ENCODE results near the gene TF. TPM values are rescaled to one million over a fixed set of nuclear protein-coding genes. Genes with fewer than 3 reads are reported as not detected.

TF gene
- total RNA-seq, 4 donors from 2014 or later = 1.9 to 8.8 (median 3.9) TPM

DNA sequence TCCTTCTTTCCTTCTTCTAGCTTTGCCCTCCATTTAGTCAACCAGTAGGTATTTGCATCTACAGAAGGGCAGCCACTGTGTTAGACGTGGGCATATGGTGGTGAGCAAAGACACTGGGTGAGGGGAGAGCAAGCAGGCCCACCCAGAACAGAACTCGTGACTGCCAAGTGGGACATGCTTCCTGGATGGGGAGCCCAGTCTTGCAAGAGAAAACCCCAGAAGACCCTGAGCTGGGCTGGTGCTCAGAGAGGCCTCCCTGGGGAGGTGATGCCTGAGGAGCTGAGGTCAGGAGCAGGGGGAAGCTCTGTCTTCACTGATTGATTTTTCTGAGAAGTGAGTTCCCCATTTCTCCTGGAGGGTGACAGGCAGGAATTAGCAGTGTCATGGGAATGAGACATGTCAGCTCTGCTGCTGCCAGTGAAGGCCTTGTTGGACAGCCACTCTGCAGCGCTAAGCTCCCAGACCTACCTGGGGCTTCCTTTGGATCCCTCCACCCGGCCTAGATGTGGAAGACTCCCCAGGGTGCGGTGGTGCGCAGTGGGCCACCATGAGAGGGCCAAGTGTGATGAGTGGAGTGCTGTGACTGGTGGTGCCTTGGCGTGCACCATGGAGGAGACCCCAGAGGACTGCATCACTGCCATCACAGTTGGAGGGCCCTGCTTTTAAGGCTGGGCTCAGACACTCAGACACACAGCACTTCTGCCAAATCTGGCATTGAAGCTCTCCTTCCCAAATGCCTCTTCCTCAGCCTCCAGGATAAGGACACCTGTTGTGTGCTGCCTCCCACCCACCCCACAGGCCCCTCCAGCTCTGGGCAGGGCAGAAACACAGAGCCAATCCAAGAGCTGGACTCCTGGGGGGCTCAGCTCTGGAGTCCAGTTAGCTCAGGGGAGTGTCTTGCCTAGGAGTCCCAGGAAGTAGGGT, 44.5 kb upstream of the TF start:
- 85 to 94% methylated on average over 6 to 7 of the region's 7 CpGs for WGBS, 2 donors

GRCh38 chr3:133703915-133704314, 42.3 kb upstream of the TF start:
- TF ChIP-seq POLR2A (IDR thresholded peaks at IDR 0.05) (no peak), CTCF (IDR thresholded peaks at IDR 0.05) (no peak)
- H3K4me3 ChIP-seq (ENCODE audit: low read depth, poor library complexity, severe bottlenecking) = no peak overlapping the region
- intact Hi-C loops (cut with DNase I; ENCODE audit: low total_unique reads) = no loop called here
- DNase-seq (ENCODE audit: low spot score in 2 of 2) = no peak
- WGBS, 2 donors = 65 to 71% methylated on average over 1 of the region's 1 CpG

More for the DNA sequence above, 44.5 kb upstream of the TF start:
- intact Hi-C loops (cut with DNase I; ENCODE audit: low total_unique reads) = no loop called here
- TF ChIP-seq CTCF (IDR thresholded peaks at IDR 0.05) (no peak), POLR2A (IDR thresholded peaks at IDR 0.05) (no peak)
- DNase-seq (ENCODE audit: low spot score in 2 of 2) = no peak
- H3K4me3 ChIP-seq (ENCODE audit: low read depth, poor library complexity, severe bottlenecking) = no peak overlapping the region

DNA sequence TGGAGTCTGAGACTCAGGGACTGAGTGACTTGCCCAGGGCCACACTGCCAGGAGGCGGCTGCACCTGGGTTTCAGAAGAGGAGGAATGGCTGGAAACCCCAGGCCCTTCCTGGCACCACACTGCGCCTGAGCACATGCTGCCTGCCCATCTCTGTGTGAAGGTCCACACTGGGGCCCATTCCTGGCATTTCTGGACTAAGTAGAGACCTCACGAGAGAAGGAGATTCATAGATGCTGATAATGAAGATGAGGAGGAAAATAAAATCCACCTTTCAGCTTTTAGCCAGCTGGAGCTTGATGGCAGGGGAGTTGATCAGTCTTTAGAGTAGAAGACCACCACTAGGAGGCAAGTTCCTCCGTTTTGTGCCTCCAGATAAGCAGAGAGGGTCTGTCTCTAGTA, 40.2 kb upstream of the TF start:
- WGBS, 2 donors = 81 to 90% methylated on average over 4 of the region's 4 CpGs
- DNase-seq (ENCODE audit: low spot score in 2 of 2) = no peak
- TF ChIP-seq POLR2A (IDR thresholded peaks at IDR 0.05) = no peak
- no peak for TF ChIP-seq CTCF (IDR thresholded peaks at IDR 0.05)
- H3K4me3 ChIP-seq (ENCODE audit: low read depth, poor library complexity, severe bottlenecking) = no peak overlapping the region
- intact Hi-C loops (cut with DNase I; ENCODE audit: low total_unique reads) = no loop called here

DNA sequence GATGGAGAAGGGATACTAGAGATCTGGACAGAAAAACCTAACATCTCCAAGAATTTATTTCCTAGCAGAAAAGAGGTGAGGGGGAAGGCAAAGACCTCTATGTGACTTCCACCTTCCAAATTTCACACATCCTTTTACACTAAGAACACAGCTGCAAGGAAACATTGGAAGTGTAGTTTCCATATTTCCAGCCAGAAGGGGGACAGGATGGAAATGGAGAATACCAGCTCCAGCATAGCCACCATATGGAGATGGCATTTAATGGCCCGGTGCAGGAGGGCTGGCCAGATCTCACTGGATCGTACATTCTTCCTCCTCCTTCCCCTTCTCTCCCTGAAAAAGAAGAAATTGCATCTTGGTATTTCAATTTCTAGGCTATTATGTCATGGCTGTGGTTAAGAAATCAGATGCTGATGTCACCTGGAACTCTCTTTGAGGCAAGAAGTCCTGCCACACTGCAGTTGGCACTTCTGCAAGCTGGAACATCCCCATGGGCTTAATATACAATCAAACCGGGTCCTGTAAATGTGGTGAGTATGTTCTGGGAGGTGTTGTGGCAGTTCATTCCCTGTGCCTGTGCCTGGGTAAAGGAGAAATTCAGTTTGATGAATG, 36.9 kb upstream of the TF start:
- no peak overlapping the region for H3K4me3 ChIP-seq (ENCODE audit: low read depth, poor library complexity, severe bottlenecking)
- 67 to 88% methylated on average over 3 of the region's 3 CpGs for WGBS, 2 donors
- TF ChIP-seq CTCF (IDR thresholded peaks at IDR 0.05) (no peak), POLR2A (IDR thresholded peaks at IDR 0.05) (no peak)
- DNase-seq (ENCODE audit: low spot score in 2 of 2) = no peak
- intact Hi-C loops (cut with DNase I; ENCODE audit: low total_unique reads) = no loop called here

DNA sequence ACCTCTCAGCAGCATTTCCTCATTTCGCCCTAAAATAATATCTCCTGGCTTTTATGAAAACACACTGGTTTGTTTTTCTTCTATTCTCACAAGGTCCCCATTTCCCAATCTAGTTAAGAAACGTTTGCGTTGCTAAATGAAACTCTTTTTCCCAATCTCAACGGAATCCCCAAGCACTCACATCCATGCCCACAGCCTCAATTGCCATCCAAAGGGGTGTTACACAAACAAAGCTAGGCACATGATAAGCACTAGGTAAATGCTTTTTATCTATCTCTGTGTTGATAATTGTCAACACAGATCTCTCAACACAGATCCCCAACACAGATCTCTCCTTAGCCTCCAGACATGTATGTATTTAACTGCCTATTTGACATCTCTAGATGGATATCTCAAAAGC, 35.2 kb upstream of the TF start:
- no peak for DNase-seq (ENCODE audit: low spot score in 2 of 2)
- WGBS, 2 donors = 69 to 77% methylated on average over 4 of the region's 4 CpGs
- intact Hi-C loops (cut with DNase I; ENCODE audit: low total_unique reads) = no loop called here
- no peak overlapping the region for H3K4me3 ChIP-seq (ENCODE audit: low read depth, poor library complexity, severe bottlenecking)
- TF ChIP-seq POLR2A (IDR thresholded peaks at IDR 0.05) (no peak), CTCF (IDR thresholded peaks at IDR 0.05) (no peak)
